OCI-LY3 (cell line): ENCODE data around the gene CCDC102A.

ENCODE experiments used
- H2AFZ ChIP-seq: fragments of 200-600, 300-600 bp; shearing (Covaris generic); 2 replicates; pipeline ENCODE4 v1.6.0; 2014; ENCODE audit warnings: antibody characterized with exemption, low read depth, low read length
- H3K27ac ChIP-seq: fragments of 200-600, 300-600 bp; sonication (generic); 2 replicates; pipeline ENCODE4 v1.5.1; 2014; ENCODE audit warnings: mild to moderate bottlenecking, low read length, moderate library complexity, mixed read lengths
- H3K27me3 ChIP-seq: fragments of 200-600, 300-600 bp; sonication (generic); 2 replicates; pipeline ENCODE4 v1.6.1; 2014; ENCODE audit warnings: low read depth, low read length, mixed read lengths
- H3K36me3 ChIP-seq: fragments of 200-600, 300-600 bp; sonication (generic); replicated peaks from 2 replicates; pipeline ENCODE3; 2014; ENCODE audit warnings: low read depth, low read length, mixed read lengths
- H3K4me1 ChIP-seq: fragments of 300-600, 200-600 bp; sonication (generic); 2 replicates; pipeline ENCODE4 v1.6.1; 2014; ENCODE audit warnings: low read length, mixed read lengths
- H3K4me2 ChIP-seq: fragments of 200-600, 300-600 bp; sonication (generic); 2 replicates; pipeline ENCODE4 v1.6.1; 2014; ENCODE audit warnings: low read length, mixed read lengths
- H3K4me3 ChIP-seq: fragments of 300-600, 200-600 bp; sonication (generic); 2 replicates; pipeline ENCODE4 v1.5.1; 2014; ENCODE audit warnings: antibody characterized with exemption, mild to moderate bottlenecking, low read length, moderate library complexity
- H3K79me2 ChIP-seq: fragments of 300-600, 200-600 bp; shearing (Covaris generic); 2 replicates; pipeline ENCODE4 v1.6.1; 2014; ENCODE audit warnings: mild to moderate bottlenecking, low read length, mixed read lengths
- H3K9ac ChIP-seq: fragments of 300-600, 200-600 bp; shearing (Covaris generic); 2 replicates; pipeline ENCODE4 v1.6.0; 2014; ENCODE audit warnings: mild to moderate bottlenecking, low read length, moderate library complexity
- H3K9me3 ChIP-seq: fragments of 200-600, 300-600 bp; shearing (Covaris generic); 2 replicates; pipeline ENCODE4 v1.6.1; 2014; ENCODE audit warnings: low read length, mixed read lengths; ENCODE audit not compliant: insufficient read depth
- H4K20me1 ChIP-seq: fragments of 200-600, 300-600 bp; sonication (generic); 2 replicates; pipeline ENCODE4 v1.6.1; 2016; ENCODE audit warnings: low read length, mixed read lengths; ENCODE audit not compliant: insufficient read depth
- EZH2phosphoT487 ChIP-seq: fragments of 200-600 bp; shearing (Covaris generic); IDR thresholded peaks from 2 replicates; pipeline ENCODE4 v1.6.1; 2018; ENCODE audit warnings: antibody characterized with exemption, mixed run types, low read depth
- TF ChIP-seq, protein P1 (sequence below): fragments of 200-600, 300-600 bp; sonication (generic); IDR thresholded peaks from 2 replicates; pipeline ENCODE4 v1.5.1; 2014; ENCODE audit warnings: antibody characterized with exemption, low read length, low read depth

CCDC102A gene

GRCh38 chr16:57498031-57498430 lies 38.3 kb downstream of the CCDC102A start:
- H3K27me3 ChIP-seq: peaks cover 15% of the 10 kb centered on the region
- no peaks in the 10 kb centered on the region for H3K4me1 ChIP-seq
- H3K4me2 ChIP-seq: no peak overlapping the region
- H3K36me3 ChIP-seq: no peaks in the 10 kb centered on the region
- no peak overlapping the region for H3K27ac ChIP-seq
- no peak overlapping the region for H3K4me3 ChIP-seq
- H3K9ac ChIP-seq: no peak overlapping the region
- H3K79me2 ChIP-seq: no peaks in the 10 kb centered on the region
- no peak for TF ChIP-seq EZH2phosphoT487
- TF ChIP-seq, protein P1, sequence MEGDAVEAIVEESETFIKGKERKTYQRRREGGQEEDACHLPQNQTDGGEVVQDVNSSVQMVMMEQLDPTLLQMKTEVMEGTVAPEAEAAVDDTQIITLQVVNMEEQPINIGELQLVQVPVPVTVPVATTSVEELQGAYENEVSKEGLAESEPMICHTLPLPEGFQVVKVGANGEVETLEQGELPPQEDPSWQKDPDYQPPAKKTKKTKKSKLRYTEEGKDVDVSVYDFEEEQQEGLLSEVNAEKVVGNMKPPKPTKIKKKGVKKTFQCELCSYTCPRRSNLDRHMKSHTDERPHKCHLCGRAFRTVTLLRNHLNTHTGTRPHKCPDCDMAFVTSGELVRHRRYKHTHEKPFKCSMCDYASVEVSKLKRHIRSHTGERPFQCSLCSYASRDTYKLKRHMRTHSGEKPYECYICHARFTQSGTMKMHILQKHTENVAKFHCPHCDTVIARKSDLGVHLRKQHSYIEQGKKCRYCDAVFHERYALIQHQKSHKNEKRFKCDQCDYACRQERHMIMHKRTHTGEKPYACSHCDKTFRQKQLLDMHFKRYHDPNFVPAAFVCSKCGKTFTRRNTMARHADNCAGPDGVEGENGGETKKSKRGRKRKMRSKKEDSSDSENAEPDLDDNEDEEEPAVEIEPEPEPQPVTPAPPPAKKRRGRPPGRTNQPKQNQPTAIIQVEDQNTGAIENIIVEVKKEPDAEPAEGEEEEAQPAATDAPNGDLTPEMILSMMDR: no peak
- no peaks in the 10 kb centered on the region for H3K9me3 ChIP-seq
- no peak overlapping the region for H2AFZ ChIP-seq
- no peaks in the 10 kb centered on the region for H4K20me1 ChIP-seq

GRCh38 chr16:57497121-57497520 lies 39.2 kb downstream of the CCDC102A start:
- Histone ChIP-seq H3K9ac (no peak overlapping the region), H3K4me2 (no peak overlapping the region), H3K9me3 (no peaks in the 10 kb centered on the region), H3K27me3 (peaks cover 15% of the 10 kb centered on the region), H3K27ac (no peak overlapping the region), H3K4me3 (no peak overlapping the region), H2AFZ (no peak overlapping the region), H3K79me2 (no peaks in the 10 kb centered on the region), H3K36me3 (no peaks in the 10 kb centered on the region), H3K4me1 (no peaks in the 10 kb centered on the region), H4K20me1 (no peaks in the 10 kb centered on the region)
- no peak for TF ChIP-seq EZH2phosphoT487
- TF ChIP-seq, protein P1: no peak

GRCh38 chr16:57493767-57494166 lies 42.6 kb downstream of the CCDC102A start:
- H4K20me1 ChIP-seq: no peaks in the 10 kb centered on the region
- peaks cover 31% of the 10 kb centered on the region for H3K27me3 ChIP-seq
- no peak overlapping the region for H3K27ac ChIP-seq
- H3K4me2 ChIP-seq: no peak overlapping the region
- H3K9ac ChIP-seq: no peak overlapping the region
- no peaks in the 10 kb centered on the region for H3K4me1 ChIP-seq
- no peak overlapping the region for H3K4me3 ChIP-seq
- TF ChIP-seq, protein P1: no peak
- no peak for TF ChIP-seq EZH2phosphoT487
- H3K9me3 ChIP-seq: no peaks in the 10 kb centered on the region
- no peaks in the 10 kb centered on the region for H3K36me3 ChIP-seq
- no peak overlapping the region for H2AFZ ChIP-seq
- H3K79me2 ChIP-seq: no peaks in the 10 kb centered on the region

DNA sequence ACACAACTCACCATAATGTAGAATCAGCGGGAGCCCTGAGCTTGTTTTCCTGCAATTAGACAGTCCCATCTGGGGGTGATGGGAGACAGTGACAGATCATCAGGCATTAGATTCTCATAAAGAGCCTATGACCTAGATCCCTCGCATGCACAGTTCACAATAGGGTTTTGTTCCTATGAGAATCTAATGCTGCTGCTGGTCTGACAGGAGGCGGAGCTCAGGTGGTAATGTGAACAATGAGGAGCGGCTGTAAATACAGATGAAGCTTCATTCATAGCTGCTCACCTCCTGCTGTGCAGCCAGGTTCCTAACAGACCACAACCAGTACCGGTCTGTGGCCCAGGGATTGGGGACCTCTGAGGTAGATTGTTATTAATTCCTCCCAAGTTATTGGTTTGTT lies 47.1 kb downstream of the CCDC102A start:
- Histone ChIP-seq H3K27ac (no peak overlapping the region), H3K4me2 (no peak overlapping the region), H3K36me3 (no peaks in the 10 kb centered on the region), H3K79me2 (no peaks in the 10 kb centered on the region), H3K9me3 (no peaks in the 10 kb centered on the region), H3K4me1 (peaks cover 17% of the 10 kb centered on the region), H3K4me3 (no peak overlapping the region), H3K27me3 (peaks cover 44% of the 10 kb centered on the region), H4K20me1 (0 out of 2 replicates have a peak, but pooled peaks cover 3% of the 10 kb centered on the region), H2AFZ (no peak overlapping the region), H3K9ac (no peak overlapping the region)
- TF ChIP-seq EZH2phosphoT487: no peak
